Measurements from ENCODE around the gene B3GALT4. TPM values are rescaled to one million over a fixed set of nuclear protein-coding genes. Genes with fewer than 3 reads are reported as not detected.
A peak's percentile ranks its signal among the peaks of the same experiment; 100 is the strongest.

B3GALT4 gene
- total and polyA plus RNA-seq, 10 donors, result 11.5 to 31.6 (median 24.0) TPM

DNA sequence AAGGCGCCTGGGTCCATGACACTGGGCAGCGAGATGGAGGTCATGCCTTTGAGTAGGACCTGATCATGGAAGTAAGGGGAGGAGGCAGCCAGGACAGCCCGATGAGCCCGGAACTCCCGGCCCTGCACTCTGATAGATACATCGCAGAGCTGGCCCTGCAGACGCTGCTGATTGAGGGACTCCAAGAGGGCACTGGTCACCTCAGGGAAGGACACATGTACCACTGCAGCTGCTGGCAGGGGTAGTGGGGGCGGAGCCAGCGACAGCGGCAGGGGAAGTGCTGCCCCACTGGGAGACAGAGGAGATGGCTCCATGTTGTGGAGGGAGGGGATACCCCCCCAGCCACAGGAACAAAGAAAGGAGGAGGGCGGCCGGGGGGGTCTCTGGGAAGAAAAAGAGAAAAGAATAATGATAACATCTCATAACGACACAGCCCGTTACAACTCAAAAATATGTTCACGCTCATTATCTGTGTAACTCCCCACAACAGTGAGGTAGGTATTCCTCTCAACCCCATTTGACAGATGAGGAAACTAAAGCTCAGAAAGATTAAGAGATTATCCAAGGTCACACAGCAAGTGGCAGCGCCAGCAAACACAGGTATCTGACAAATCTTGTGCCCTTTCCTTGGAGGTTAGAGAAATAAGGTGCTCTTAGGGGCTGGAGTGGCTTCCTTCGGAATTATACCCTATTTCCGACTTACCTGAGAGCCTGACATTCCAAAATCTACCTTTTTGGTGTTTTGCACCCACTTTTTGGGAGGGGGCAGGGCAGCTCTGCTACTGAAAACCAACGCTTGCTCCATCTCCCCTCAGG, 39.9 kb downstream of the B3GALT4 start:
- TF ChIP-seq POLR2AphosphoS5 (IDR thresholded peaks at IDR 0.05), result no peak
- TF ChIP-seq, protein P1, sequence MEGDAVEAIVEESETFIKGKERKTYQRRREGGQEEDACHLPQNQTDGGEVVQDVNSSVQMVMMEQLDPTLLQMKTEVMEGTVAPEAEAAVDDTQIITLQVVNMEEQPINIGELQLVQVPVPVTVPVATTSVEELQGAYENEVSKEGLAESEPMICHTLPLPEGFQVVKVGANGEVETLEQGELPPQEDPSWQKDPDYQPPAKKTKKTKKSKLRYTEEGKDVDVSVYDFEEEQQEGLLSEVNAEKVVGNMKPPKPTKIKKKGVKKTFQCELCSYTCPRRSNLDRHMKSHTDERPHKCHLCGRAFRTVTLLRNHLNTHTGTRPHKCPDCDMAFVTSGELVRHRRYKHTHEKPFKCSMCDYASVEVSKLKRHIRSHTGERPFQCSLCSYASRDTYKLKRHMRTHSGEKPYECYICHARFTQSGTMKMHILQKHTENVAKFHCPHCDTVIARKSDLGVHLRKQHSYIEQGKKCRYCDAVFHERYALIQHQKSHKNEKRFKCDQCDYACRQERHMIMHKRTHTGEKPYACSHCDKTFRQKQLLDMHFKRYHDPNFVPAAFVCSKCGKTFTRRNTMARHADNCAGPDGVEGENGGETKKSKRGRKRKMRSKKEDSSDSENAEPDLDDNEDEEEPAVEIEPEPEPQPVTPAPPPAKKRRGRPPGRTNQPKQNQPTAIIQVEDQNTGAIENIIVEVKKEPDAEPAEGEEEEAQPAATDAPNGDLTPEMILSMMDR (IDR thresholded peaks at IDR 0.05 in 8 of 11, conservative IDR thresholded peaks at IDR 0.05 in 3 of 11), result no peak
- TF ChIP-seq POLR2A (IDR thresholded peaks at IDR 0.05), result no peak
- H3K27me3 ChIP-seq (replicated peaks in 1 of 7), result no peaks in the 10 kb centered on the region
- H3K36me3 ChIP-seq, result peaks cover 2 to 58% (median 30%) of the 10 kb centered on the region in 6 donors
- peak overlapping the region in 7 of 8 donors; percentile 57 to 82 (median 65) for H3K4me3 ChIP-seq
- 72 to 81% (median 77%) methylated on average over 19 of the region's 19 CpGs for WGBS, 5 donors
- peak overlapping the region in 7 of 8 donors; percentile 80 to 100 (median 94) for H3K27ac ChIP-seq
- H3K4me1 ChIP-seq, result peaks cover 62 to 84% (median 78%) of the 10 kb centered on the region in 6 donors
- H3K9me3 ChIP-seq, result no peaks in the 10 kb centered on the region
- intact Hi-C loops (cut with DNase I; ENCODE audit: low total_unique reads), result no loop called here
- peak; percentile 87 for DNase-seq

DNA sequence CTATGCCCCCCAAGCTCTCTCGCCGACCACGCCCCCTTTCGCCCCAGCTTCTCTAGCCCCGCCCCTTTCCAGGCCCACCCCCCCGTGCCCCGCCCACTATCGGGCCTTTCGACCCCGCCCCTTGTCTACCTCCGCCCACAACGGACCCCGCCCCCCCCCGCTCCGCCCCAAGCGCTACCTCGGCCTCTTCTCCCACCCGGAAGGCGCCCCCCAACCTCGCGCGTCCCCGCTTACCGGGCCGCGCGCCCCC, 40.4 kb downstream of the B3GALT4 start:
- peaks cover 2 to 53% (median 29%) of the 10 kb centered on the region in 6 donors for H3K36me3 ChIP-seq
- H3K27ac ChIP-seq, result peak overlapping the region; percentile 58 to 100 (median 94)
- no peaks in the 10 kb centered on the region for H3K27me3 ChIP-seq (replicated peaks in 1 of 7)
- H3K9me3 ChIP-seq, result no peaks in the 10 kb centered on the region
- intact Hi-C loops (cut with DNase I; ENCODE audit: low total_unique reads), result no loop called here
- H3K4me3 ChIP-seq, result peak overlapping the region; percentile 39 to 82 (median 65)
- peaks cover 60 to 84% (median 77%) of the 10 kb centered on the region in 6 donors for H3K4me1 ChIP-seq
- DNase-seq, result no peak
- no peak for TF ChIP-seq POLR2AphosphoS5 (IDR thresholded peaks at IDR 0.05)
- TF ChIP-seq, protein P1 (IDR thresholded peaks at IDR 0.05 in 8 of 11, conservative IDR thresholded peaks at IDR 0.05 in 3 of 11), result no peak
- no peak for TF ChIP-seq POLR2A (IDR thresholded peaks at IDR 0.05)
- WGBS, 5 donors, result 1 to 4% (median 2%) methylated on average over 10 to 27 of the region's 27 CpGs

DNA sequence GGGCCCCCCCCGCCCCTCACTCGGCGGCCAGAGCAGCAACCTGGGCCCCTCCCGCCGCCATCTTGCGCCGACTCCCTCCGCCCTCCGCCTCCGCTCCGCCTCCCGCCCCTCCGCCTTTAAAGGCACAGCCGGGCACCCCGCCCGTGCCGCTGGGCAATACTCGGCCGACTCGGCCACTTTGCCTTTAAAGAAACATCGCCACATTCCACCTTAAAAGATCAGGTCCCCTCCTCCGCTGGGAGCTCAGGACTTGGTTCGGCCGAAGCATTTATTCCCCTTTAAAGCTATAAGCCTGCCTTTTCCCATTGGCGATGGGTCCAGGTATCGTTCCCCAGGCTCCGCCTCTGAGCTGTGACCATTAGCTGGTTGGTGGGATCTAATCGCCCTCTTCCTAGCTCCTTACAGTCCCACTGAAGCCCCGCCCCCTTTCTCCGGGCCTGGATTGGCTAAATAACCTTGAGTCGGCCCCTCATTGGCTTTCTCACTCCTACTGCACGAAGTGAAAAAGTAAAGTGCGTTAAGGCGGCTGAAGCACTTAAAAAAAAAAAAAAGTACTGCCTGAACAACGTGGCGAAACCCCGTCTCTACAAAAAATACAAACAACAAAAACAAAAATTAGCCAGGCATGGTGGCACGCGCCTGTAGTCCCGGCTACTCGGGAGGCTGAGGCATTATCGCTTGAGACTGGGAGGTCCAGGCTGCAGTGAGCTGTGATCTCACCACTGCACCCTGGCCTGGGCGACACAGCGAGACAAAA, 40.9 kb downstream of the B3GALT4 start, which contains the start of gene ZBTB22:
Gene ZBTB22, minus strand, starts transcription at position 76 of the 757 bp plus-strand sequence. CDS start 828 bp downstream, outside the sequence.
- peaks cover 2 to 50% (median 29%) of the 10 kb centered on the region in 6 donors for H3K36me3 ChIP-seq
- no peaks in the 10 kb centered on the region for H3K9me3 ChIP-seq
- DNase-seq, result peak; percentile 99
- H3K4me3 ChIP-seq, result peak within 1 kb of the TSS; percentile 39 to 82 (median 65)
- TF ChIP-seq POLR2A (IDR thresholded peaks at IDR 0.05) (no peak), POLR2AphosphoS5 (IDR thresholded peaks at IDR 0.05) (peak; percentile 84 to 87 (median 85))
- TF ChIP-seq, protein P1 (IDR thresholded peaks at IDR 0.05 in 8 of 11, conservative IDR thresholded peaks at IDR 0.05 in 3 of 11), result no peak
- peaks cover 60 to 80% (median 73%) of the 10 kb centered on the region in 6 donors for H3K4me1 ChIP-seq
- H3K27me3 ChIP-seq (replicated peaks in 1 of 7), result no peaks in the 10 kb centered on the region
- 2% methylated on average over 29 to 44 of the region's 44 CpGs for WGBS, 5 donors
- peak within 1 kb of the TSS; percentile 58 to 100 (median 94) for H3K27ac ChIP-seq
- intact Hi-C loops (cut with DNase I; ENCODE audit: low total_unique reads), result no loop called here

Data from spleen (tissue), 11 donors.